ENCODE data around the gene SKAP1.
"Not testable (repeated sequence)": the region's sequence is repeated elsewhere in the genome, so short reads cannot be mapped to it uniquely, and the experiment has no call there.

The SKAP1 gene

DNA sequence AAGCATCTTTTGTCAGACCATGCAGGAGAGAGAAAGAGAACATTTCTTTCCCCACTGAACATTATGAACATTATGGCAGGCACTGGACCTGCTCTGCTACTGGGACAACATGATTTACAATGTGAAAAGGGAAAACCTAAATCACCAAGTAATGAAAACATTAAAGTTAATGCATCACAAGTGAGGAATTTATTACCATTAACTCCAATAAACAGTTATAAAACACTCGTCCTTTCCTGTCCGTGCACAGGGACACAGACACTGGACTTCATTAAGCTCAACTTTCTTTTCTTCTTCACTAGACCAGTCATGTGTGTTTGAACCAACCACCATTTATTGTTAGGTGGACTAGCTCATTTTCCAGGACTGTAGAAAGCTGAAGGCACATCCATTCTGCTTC, 227.1 kb downstream of the SKAP1 start:
- TF ChIP-seq POLR2A (IDR thresholded peaks at IDR 0.05; ENCODE audit: low read depth, low read length) (no peak), PAX5 (IDR thresholded peaks at IDR 0.05; ENCODE audit: insufficient read depth, low read length, severe bottlenecking) (no peak), SPI1 (IDR thresholded peaks at IDR 0.05; ENCODE audit: low read depth, low read length) (no peak), TAF1 (IDR thresholded peaks at IDR 0.05; ENCODE audit: low read depth, low read length) (no peak), POLR2AphosphoS5 (IDR thresholded peaks at IDR 0.05; ENCODE audit: low read depth, low read length) (no peak), POU2F2 (IDR thresholded peaks at IDR 0.05; ENCODE audit: low read depth, low read length) (no peak)
- DNase-seq (ENCODE audit: insufficient read length, low spot score) (no peak), FAIRE-seq (no peak)

DNA sequence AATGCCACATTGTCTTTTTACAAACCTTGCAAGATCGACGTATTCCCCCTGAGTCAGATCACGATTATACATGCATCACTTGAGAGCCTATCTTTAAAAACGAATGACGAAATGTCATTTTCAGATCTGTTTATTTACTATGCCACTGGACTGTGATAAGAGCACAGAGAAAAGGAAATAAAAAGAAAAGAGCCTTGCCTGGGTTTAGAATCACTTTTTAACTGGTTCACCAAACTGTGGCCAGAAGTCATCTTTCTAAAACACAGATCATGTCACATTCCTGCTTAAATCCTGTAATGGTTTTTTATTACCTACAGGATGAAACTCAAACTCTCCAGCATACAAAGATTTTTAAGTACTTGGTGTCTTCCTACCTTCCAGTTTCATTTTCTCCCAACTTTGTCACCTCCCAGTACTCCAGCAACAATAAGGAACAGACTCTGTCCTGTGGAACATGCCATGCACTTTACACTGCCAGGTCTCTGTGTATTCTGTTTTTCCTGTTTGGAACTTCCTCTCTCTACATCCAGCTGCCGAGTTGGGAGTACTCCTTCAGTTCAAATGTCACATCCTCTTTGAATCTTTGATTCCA, 231.0 kb downstream of the SKAP1 start:
- DNase-seq (ENCODE audit: insufficient read length, low spot score) (no peak), FAIRE-seq (no peak)

DNA sequence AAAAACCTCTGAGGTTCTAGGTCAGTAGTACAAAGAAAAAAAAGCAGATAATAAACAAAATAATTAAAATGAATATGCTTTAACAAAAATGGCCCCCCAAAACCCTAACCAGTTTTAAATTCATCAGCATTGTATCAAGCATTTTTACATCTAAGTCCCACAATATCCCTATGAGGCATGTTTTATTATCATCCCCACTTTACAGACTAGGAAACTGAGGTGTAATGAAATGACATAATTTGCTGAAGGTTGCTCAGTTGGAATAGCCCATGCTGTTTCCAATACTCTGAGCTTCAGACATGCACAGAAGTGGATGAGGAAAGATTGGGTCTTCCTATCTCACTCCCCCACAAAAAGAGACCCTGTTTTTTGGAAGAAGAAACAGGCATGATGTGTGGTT, 234.1 kb downstream of the SKAP1 start:
- FAIRE-seq = peak; percentile 9
- DNase-seq (ENCODE audit: insufficient read length, low spot score) = no peak
- no peak for TF ChIP-seq POU2F2 (IDR thresholded peaks at IDR 0.05; ENCODE audit: low read depth, low read length)
- TF ChIP-seq TAF1 (IDR thresholded peaks at IDR 0.05; ENCODE audit: low read depth, low read length) = no peak
- TF ChIP-seq POLR2AphosphoS5 (IDR thresholded peaks at IDR 0.05; ENCODE audit: low read depth, low read length) = no peak
- TF ChIP-seq POLR2A (IDR thresholded peaks at IDR 0.05; ENCODE audit: low read depth, low read length) = no peak

More for the DNA sequence above, 231.0 kb downstream of the SKAP1 start:
- TF ChIP-seq SPI1 (IDR thresholded peaks at IDR 0.05; ENCODE audit: low read depth, low read length) (0 out of 2 replicates have a peak, but pooled peaks have one; percentile 25), POU2F2 (IDR thresholded peaks at IDR 0.05; ENCODE audit: low read depth, low read length) (no peak), POLR2AphosphoS5 (IDR thresholded peaks at IDR 0.05; ENCODE audit: low read depth, low read length) (no peak)

DNA sequence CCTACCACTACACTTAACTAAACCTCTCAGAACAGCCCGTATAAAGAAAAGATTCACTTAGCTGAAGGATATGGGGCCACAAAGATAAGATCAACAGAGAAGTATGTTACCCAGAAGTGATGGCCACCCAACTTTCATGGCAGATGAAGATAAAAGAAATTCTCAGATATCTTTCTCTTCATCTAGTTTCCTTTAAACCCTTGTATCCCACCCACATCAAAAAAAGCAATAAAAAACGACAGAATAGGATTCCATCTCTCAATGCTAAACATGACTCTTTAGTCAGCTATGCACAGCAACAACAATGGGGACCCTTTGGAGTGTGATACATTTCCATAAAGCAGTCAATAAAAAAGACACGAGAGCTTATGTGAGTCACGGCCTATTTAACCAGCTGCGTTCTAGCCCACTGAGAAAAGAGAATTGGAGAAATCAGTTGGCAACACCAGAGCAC, 235.9 kb downstream of the SKAP1 start:
- FAIRE-seq = no peak
- DNase-seq (ENCODE audit: insufficient read length, low spot score) = no peak

DNA sequence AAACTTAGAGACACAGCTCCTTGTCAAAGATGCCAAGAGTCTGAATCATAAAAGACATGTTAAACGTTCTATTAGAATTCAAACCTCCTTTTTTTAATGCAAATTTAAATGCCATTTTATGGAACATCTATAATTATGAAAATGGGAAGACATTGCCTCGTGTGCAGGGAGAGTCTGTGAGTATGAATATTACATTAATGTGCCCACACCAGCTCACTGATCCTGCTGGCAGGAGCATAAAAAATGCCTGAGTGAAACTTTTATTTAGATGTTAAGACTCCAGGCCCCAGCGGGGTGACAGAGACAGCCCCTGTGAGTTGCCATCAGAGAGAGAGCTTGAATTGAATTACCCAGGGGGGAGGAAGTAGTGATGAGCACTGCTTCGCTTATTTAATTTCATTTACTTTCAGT, 237.7 kb downstream of the SKAP1 start:
- FAIRE-seq (no peak), DNase-seq (ENCODE audit: insufficient read length, low spot score) (no peak)
- TF ChIP-seq POLR2A (IDR thresholded peaks at IDR 0.05; ENCODE audit: low read depth, low read length) (no peak), PAX5 (IDR thresholded peaks at IDR 0.05; ENCODE audit: insufficient read depth, low read length, severe bottlenecking) (no peak), POLR2AphosphoS5 (IDR thresholded peaks at IDR 0.05; ENCODE audit: low read depth, low read length) (no peak), TAF1 (IDR thresholded peaks at IDR 0.05; ENCODE audit: low read depth, low read length) (no peak), POU2F2 (IDR thresholded peaks at IDR 0.05; ENCODE audit: low read depth, low read length) (no peak), SPI1 (IDR thresholded peaks at IDR 0.05; ENCODE audit: low read depth, low read length) (no peak)

More for the DNA sequence above, 235.9 kb downstream of the SKAP1 start:
- TF ChIP-seq POU2F2 (IDR thresholded peaks at IDR 0.05; ENCODE audit: low read depth, low read length) (no peak), POLR2A (IDR thresholded peaks at IDR 0.05; ENCODE audit: low read depth, low read length) (no peak), POLR2AphosphoS5 (IDR thresholded peaks at IDR 0.05; ENCODE audit: low read depth, low read length) (no peak), PAX5 (IDR thresholded peaks at IDR 0.05; ENCODE audit: insufficient read depth, low read length, severe bottlenecking) (no peak), SPI1 (IDR thresholded peaks at IDR 0.05; ENCODE audit: low read depth, low read length) (no peak), TAF1 (IDR thresholded peaks at IDR 0.05; ENCODE audit: low read depth, low read length) (no peak)

DNA sequence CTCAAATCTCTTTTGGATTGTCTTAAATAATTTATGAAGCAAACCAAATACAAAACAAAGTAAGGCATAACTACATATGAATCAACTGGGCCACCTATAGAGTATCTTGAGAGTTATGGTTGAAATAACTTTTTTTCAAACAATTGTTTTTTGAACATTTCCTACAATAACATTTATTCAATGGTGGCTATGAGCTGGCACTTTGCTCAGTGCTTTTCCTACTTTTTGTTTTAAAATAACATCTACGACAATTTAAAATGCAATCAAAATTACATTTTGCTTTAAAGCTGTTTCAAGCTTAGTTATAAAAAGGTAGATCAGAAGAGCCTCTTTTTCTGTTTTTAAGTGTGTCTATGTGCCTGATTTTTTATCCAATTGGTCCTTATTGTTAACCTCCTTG, 238.7 kb downstream of the SKAP1 start:
- TF ChIP-seq POLR2A (IDR thresholded peaks at IDR 0.05; ENCODE audit: low read depth, low read length) = no peak
- no peak for TF ChIP-seq POU2F2 (IDR thresholded peaks at IDR 0.05; ENCODE audit: low read depth, low read length)
- no peak for TF ChIP-seq SPI1 (IDR thresholded peaks at IDR 0.05; ENCODE audit: low read depth, low read length)
- TF ChIP-seq POLR2AphosphoS5 (IDR thresholded peaks at IDR 0.05; ENCODE audit: low read depth, low read length) = no peak
- TF ChIP-seq PAX5 (IDR thresholded peaks at IDR 0.05; ENCODE audit: insufficient read depth, low read length, severe bottlenecking) = no peak
- TF ChIP-seq TAF1 (IDR thresholded peaks at IDR 0.05; ENCODE audit: low read depth, low read length) = no peak
- no peak for DNase-seq (ENCODE audit: insufficient read length, low spot score)
- no peak for FAIRE-seq

DNA sequence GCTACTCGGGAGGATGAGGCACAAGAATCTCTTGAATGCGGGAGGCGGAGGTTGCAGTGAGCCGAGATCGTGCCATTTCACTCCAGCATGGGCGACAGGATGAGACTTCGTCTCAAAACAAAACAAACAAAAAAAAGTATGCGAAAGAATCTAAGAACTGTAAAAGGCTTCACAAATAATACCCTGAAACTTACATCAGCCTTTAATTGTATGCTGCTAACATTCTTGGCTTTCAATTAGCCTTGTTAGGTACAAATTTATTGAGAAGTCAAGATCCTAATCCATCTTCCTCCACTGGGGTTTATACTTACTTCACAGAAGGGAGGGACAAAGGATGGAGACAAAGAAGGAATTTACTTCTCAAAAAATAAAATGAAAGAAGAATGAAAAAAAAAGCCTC, 239.1 kb downstream of the SKAP1 start:
- no peak for TF ChIP-seq TAF1 (IDR thresholded peaks at IDR 0.05; ENCODE audit: low read depth, low read length)
- no peak for TF ChIP-seq SPI1 (IDR thresholded peaks at IDR 0.05; ENCODE audit: low read depth, low read length)
- TF ChIP-seq PAX5 (IDR thresholded peaks at IDR 0.05; ENCODE audit: insufficient read depth, low read length, severe bottlenecking) = no peak
- no peak for TF ChIP-seq POLR2A (IDR thresholded peaks at IDR 0.05; ENCODE audit: low read depth, low read length)
- TF ChIP-seq POU2F2 (IDR thresholded peaks at IDR 0.05; ENCODE audit: low read depth, low read length) = no peak
- no peak for TF ChIP-seq POLR2AphosphoS5 (IDR thresholded peaks at IDR 0.05; ENCODE audit: low read depth, low read length)
- no peak for FAIRE-seq
- DNase-seq (ENCODE audit: insufficient read length, low spot score) = no peak

DNA sequence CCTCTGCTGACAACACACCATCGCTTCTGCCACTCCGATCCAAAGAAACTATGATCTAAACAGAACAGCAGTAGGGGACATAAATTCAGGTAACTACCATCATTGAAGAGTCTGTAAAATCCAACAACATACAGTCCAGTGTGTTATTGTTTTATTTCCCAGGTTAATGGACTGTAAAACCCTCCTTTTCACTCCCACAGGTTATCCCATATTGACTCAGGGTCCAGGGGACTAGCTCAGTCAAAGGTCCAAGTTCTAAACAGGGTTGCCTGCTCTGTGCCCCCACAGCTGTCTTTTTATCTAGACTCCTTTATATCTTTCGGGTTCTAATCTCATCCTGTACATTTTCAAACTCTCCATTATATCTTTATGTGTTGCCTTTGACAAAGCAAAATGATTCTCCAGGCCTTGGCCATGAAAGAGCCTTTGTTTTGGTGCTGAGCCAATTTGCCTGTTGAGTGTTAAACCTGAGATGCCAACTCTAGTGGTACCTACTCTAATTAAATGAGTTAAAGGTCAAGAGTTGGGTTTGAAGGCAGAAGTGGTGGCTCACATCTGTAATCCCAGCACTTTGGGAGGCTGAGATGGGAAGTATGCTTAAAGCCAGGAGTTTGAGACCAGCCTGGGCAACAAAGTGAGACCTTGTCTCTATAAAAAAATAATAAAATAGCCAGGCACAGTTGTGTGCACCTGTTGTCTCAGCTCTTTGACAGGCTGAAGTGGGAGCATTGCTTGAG, 242.0 kb downstream of the SKAP1 start:
- DNase-seq (ENCODE audit: insufficient read length, low spot score) (no peak), FAIRE-seq (no peak)

DNA sequence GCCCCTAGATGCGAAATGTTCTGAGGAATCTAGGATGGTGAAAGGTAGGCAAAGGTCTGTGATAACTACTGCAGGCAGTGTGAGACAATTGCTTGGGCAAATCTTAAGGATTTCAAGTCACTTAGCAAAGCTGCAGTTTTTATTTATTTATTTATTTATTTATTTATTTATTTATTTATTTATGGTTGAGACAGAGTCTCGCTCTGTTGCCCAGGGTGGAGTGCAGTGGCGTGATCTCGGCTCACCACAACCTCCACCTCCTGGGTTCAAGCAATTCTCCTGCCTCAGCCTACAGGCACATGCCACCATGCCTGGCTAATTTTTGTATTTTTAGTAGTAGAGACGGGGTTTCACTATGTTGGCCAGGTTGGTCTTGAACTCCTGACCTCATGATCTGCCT, 243.7 kb downstream of the SKAP1 start:
- DNase-seq (ENCODE audit: insufficient read length, low spot score); FAIRE-seq: not testable (repeated sequence)

More for the DNA sequence above, 242.0 kb downstream of the SKAP1 start:
- TF ChIP-seq PAX5 (IDR thresholded peaks at IDR 0.05; ENCODE audit: insufficient read depth, low read length, severe bottlenecking) (no peak), TAF1 (IDR thresholded peaks at IDR 0.05; ENCODE audit: low read depth, low read length) (no peak), SPI1 (IDR thresholded peaks at IDR 0.05; ENCODE audit: low read depth, low read length) (no peak), POU2F2 (IDR thresholded peaks at IDR 0.05; ENCODE audit: low read depth, low read length) (no peak), POLR2AphosphoS5 (IDR thresholded peaks at IDR 0.05; ENCODE audit: low read depth, low read length) (no peak), POLR2A (IDR thresholded peaks at IDR 0.05; ENCODE audit: low read depth, low read length) (no peak)

DNA sequence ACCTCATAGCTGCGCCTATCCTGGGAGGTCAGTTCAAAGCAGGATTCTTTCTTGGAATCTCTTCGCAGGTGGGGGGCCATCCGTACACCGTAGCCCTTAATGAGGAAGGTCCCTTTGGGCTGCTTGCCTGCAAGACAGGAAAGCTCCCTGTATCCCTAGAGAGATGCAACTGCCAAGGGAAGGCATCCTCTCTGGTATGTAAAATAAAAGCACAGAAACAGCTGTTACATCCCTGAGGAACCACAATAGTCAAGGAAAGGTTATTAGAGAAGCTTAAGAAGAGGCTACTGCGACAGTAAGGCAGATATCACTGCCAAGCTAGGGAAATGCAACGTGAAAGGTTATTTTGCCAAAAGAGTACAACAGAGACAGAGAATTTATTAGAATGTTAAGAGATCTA, 245.3 kb downstream of the SKAP1 start:
- no peak for DNase-seq (ENCODE audit: insufficient read length, low spot score)
- no peak for FAIRE-seq
- TF ChIP-seq POLR2AphosphoS5 (IDR thresholded peaks at IDR 0.05; ENCODE audit: low read depth, low read length) = no peak
- TF ChIP-seq SPI1 (IDR thresholded peaks at IDR 0.05; ENCODE audit: low read depth, low read length) = no peak
- TF ChIP-seq PAX5 (IDR thresholded peaks at IDR 0.05; ENCODE audit: insufficient read depth, low read length, severe bottlenecking) = no peak
- TF ChIP-seq POLR2A (IDR thresholded peaks at IDR 0.05; ENCODE audit: low read depth, low read length) = no peak
- TF ChIP-seq TAF1 (IDR thresholded peaks at IDR 0.05; ENCODE audit: low read depth, low read length) = no peak
- no peak for TF ChIP-seq POU2F2 (IDR thresholded peaks at IDR 0.05; ENCODE audit: low read depth, low read length)
